Smooth muscle cell (in vitro differentiated cells): ENCODE results near the gene GPR176. TPM values are rescaled to one million over a fixed set of nuclear protein-coding genes. Genes with fewer than 3 reads are reported as not detected.

ENCODE experiments used
- DNase-seq: peaks from one replicate; lab custom pipeline; 2025; ENCODE audit not compliant: unreplicated experiment; lab: John Stamatoyannopoulos, UW
- H2AFZ ChIP-seq: fragments of 200-600 bp; sonication (generic); 2 replicates; pipeline ENCODE4 v1.6.0; 2016; ENCODE audit warnings: antibody characterized with exemption, low read depth, mild to moderate bottlenecking
- H3F3A ChIP-seq: fragments of 200-600 bp; sonication (generic); 2 replicates; pipeline ENCODE4 v1.6.0; 2017; ENCODE audit warnings: antibody characterized with exemption, low read depth
- H3K27ac ChIP-seq: fragments of 200-600 bp; sonication (generic); 2 replicates; pipeline ENCODE4 v1.5.1; 2016; ENCODE audit warnings: low read depth, mild to moderate bottlenecking
- H3K27me3 ChIP-seq: fragments of 200-600 bp; sonication (generic); 2 replicates; pipeline ENCODE4 v1.6.1; 2016; ENCODE audit warnings: low read depth, mild to moderate bottlenecking
- H3K36me3 ChIP-seq: fragments of 200-600 bp; sonication (generic); 2 replicates; pipeline ENCODE4 v1.5.1; 2016; ENCODE audit warnings: low read depth
- H3K4me1 ChIP-seq: fragments of 200-600 bp; sonication (generic); 2 replicates; pipeline ENCODE4 v1.5.1; 2016; ENCODE audit warnings: low read depth
- H3K4me2 ChIP-seq: fragments of 200-600 bp; sonication (generic); 2 replicates; pipeline ENCODE4 v1.6.0; 2016; ENCODE audit warnings: mild to moderate bottlenecking
- H3K4me3 ChIP-seq: fragments of 200-600 bp; sonication (generic); 2 replicates; pipeline ENCODE4 v1.5.1; 2016; ENCODE audit warnings: mild to moderate bottlenecking
- H3K79me2 ChIP-seq: fragments of 200-600 bp; sonication (generic); 2 replicates; pipeline ENCODE4 v1.6.0; 2016; ENCODE audit warnings: low read depth, mild to moderate bottlenecking
- H3K9ac ChIP-seq: fragments of 200-600 bp; sonication (generic); 2 replicates; pipeline ENCODE4 v1.6.0; 2016; ENCODE audit warnings: low read depth
- H3K9me3 ChIP-seq: fragments of 200-600 bp; sonication (generic); replicated peaks from 2 replicates; pipeline ENCODE4 v1.5.1; 2016; ENCODE audit warnings: low read depth
- H4K20me1 ChIP-seq: fragments of 200-600 bp; sonication (generic); 2 replicates; pipeline ENCODE4 v1.6.0; 2016; ENCODE audit warnings: low read depth
- WGBS: methylation state at CpG from one replicate; pipeline ENCODE4 v1.1.7; 2016; ENCODE audit warnings: low lambda C conversion rate; 5-methylcytosine and 5-hydroxymethylcytosine counted together
- polyA plus RNA-seq: library from polyadenylated mRNA; unstranded; fragments of >200 nt; fragmentation: Nextera tagmentation; extraction: Ambion mirVana; gene quantifications from 2 replicates; pipeline ENCODE4 v1.2.1, GENCODE V29; 2016
- total RNA-seq: library from RNA; depleted of rRNA; stranded (reverse); fragments of >200 nt; gene quantifications from 2 replicates; pipeline ENCODE4 v1.2.3, GENCODE V29; 2014
- TF ChIP-seq, protein P1 (sequence below): fragments of 200-600 bp; sonication (generic); IDR thresholded peaks from 2 replicates; pipeline ENCODE4 v1.5.1; 2017; ENCODE audit warnings: borderline replicate concordance, mild to moderate bottlenecking, antibody characterized with exemption; ENCODE audit not compliant: insufficient read depth, poor library complexity, severe bottlenecking

GPR176 gene
- total and polyA plus RNA-seq, 2 experiments from 2014 or later = 20.0 to 22.4 TPM

DNA sequence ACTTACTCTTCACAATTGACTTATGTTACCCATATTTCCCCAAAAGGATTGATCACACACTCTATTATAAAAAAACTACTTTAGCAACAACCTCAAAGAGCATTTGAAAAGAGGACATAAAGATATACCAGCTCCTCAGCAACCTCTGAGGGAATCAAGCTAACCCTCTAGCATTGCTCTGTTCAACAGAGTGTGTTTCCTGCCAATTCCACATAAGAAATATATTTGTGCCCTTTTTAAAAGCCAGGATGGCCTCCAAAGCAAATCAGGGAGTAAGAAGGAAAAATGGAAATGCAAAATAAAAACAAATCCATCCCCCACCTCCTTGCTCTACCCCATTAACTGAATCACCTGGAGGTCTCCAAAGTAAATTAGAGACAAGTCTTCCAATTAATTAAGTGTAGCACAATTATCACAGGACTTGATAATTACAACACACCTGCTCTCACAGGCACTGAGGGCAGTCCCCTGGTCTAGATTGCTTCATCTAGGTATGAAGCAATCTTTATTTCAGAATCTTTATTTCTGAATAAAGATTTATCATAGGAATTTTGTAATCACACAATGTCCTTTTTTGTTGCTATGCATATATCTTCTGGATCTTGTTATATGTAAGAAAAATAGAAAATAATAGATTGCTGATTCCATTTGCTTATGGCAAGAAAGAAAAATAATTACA is 34.8 kb downstream of the GPR176 start:
- no peak for DNase-seq
- H3K4me3 ChIP-seq = no peak overlapping the region

DNA sequence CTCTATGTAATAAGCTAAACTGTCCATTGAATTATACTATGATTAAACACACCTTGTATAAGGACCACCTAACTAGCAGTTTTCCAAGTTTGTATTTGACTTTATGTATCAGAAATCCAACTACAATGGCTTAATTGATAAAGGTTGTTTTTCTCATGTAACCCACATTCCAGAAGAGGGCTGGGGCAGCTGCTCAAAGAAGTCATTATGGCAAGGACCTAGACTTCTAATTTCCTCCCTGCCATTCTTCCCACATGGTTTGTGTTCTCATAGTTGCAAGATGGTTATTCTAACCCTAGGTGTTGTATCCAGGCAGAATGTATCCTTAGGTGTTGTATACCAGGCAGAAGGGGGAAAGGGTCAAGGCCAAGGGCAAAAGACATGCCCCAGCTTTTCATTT is 35.7 kb downstream of the GPR176 start:
- no peaks in the 10 kb centered on the region for H3K4me1 ChIP-seq
- no peak for DNase-seq
- no peaks in the 10 kb centered on the region for H3K9me3 ChIP-seq
- no peak overlapping the region for H3K27ac ChIP-seq
- TF ChIP-seq, protein P1, sequence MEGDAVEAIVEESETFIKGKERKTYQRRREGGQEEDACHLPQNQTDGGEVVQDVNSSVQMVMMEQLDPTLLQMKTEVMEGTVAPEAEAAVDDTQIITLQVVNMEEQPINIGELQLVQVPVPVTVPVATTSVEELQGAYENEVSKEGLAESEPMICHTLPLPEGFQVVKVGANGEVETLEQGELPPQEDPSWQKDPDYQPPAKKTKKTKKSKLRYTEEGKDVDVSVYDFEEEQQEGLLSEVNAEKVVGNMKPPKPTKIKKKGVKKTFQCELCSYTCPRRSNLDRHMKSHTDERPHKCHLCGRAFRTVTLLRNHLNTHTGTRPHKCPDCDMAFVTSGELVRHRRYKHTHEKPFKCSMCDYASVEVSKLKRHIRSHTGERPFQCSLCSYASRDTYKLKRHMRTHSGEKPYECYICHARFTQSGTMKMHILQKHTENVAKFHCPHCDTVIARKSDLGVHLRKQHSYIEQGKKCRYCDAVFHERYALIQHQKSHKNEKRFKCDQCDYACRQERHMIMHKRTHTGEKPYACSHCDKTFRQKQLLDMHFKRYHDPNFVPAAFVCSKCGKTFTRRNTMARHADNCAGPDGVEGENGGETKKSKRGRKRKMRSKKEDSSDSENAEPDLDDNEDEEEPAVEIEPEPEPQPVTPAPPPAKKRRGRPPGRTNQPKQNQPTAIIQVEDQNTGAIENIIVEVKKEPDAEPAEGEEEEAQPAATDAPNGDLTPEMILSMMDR = no peak
- H3F3A ChIP-seq = no peaks in the 10 kb centered on the region
- H3K79me2 ChIP-seq = no peaks in the 10 kb centered on the region
- no peaks in the 10 kb centered on the region for H4K20me1 ChIP-seq
- H3K36me3 ChIP-seq = no peaks in the 10 kb centered on the region
- H3K4me3 ChIP-seq = no peak overlapping the region
- H3K27me3 ChIP-seq = no peaks in the 10 kb centered on the region
- H3K4me2 ChIP-seq = no peak overlapping the region
- H2AFZ ChIP-seq = no peak overlapping the region
- H3K9ac ChIP-seq = no peak overlapping the region

More for the DNA sequence above, 34.8 kb downstream of the GPR176 start:
- H3K4me2 ChIP-seq = no peak overlapping the region
- no peaks in the 10 kb centered on the region for H3K9me3 ChIP-seq
- no peak overlapping the region for H2AFZ ChIP-seq
- H3K27me3 ChIP-seq = no peaks in the 10 kb centered on the region
- H3K36me3 ChIP-seq = no peaks in the 10 kb centered on the region
- no peaks in the 10 kb centered on the region for H3K4me1 ChIP-seq
- H3F3A ChIP-seq = no peaks in the 10 kb centered on the region
- H4K20me1 ChIP-seq = no peaks in the 10 kb centered on the region
- TF ChIP-seq, protein P1 = no peak
- no peaks in the 10 kb centered on the region for H3K79me2 ChIP-seq
- no peak overlapping the region for H3K27ac ChIP-seq
- H3K9ac ChIP-seq = no peak overlapping the region

- H3K27ac ChIP-seq = no peak overlapping the region
- no peaks in the 10 kb centered on the region for H3K4me1 ChIP-seq
- no peak overlapping the region for H3K9ac ChIP-seq
- no peaks in the 10 kb centered on the region for H3F3A ChIP-seq
- H3K27me3 ChIP-seq = no peaks in the 10 kb centered on the region
- DNase-seq = no peak
- H3K4me3 ChIP-seq = no peak overlapping the region
- TF ChIP-seq, protein P1 = no peak
- no peaks in the 10 kb centered on the region for H3K36me3 ChIP-seq
- no peak overlapping the region for H2AFZ ChIP-seq
- 83% methylated on average over 1 of the region's 1 CpG for WGBS
- H3K9me3 ChIP-seq = no peaks in the 10 kb centered on the region
- no peaks in the 10 kb centered on the region for H3K79me2 ChIP-seq
- no peaks in the 10 kb centered on the region for H4K20me1 ChIP-seq
- no peak overlapping the region for H3K4me2 ChIP-seq
Observed at GRCh38 chr15:39882602-39883001, 37.5 kb downstream of the GPR176 start.

DNA sequence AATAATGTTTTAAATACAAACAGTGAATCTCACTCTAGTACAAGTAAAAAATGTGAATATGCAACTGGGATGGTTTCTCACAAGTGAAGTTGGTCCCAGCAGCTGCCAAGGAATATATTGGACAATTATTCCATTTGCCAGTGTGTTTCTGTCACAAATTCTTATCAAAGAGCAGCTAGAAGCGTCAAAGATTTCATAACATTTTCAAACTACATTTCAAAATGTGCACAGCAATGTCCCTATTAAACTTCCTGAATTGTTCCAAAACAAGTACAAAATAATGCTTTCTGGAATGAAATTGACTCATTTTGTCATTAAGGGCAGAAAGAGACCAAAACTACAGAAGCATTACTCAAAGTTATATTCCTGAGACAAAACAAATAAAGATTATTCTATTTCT is 38.3 kb downstream of the GPR176 start:
- no peak for DNase-seq
- TF ChIP-seq, protein P1 = no peak
- Histone ChIP-seq H3F3A (no peaks in the 10 kb centered on the region), H3K79me2 (no peaks in the 10 kb centered on the region), H3K27me3 (no peaks in the 10 kb centered on the region), H3K9me3 (no peaks in the 10 kb centered on the region), H3K4me2 (no peak overlapping the region), H4K20me1 (no peaks in the 10 kb centered on the region), H3K9ac (no peak overlapping the region), H3K4me1 (no peaks in the 10 kb centered on the region), H3K4me3 (no peak overlapping the region), H3K27ac (no peak overlapping the region), H2AFZ (no peak overlapping the region), H3K36me3 (no peaks in the 10 kb centered on the region)
- 91% methylated on average over 1 of the region's 1 CpG for WGBS
